Cardiac muscle cell (in vitro differentiated cells and primary cell): Measurements from ENCODE around the gene SLC6A6. TPM values are rescaled to one million over a fixed set of nuclear protein-coding genes. Genes with fewer than 3 reads are reported as not detected.
A peak's percentile ranks its signal among the peaks of the same experiment; 100 is the strongest.

Source experiments
- DNase-seq, 2 donors: peaks; one replicate each; pipeline versions ENCODE4 v3.0.0 to v3.0.0-alpha.2; 2010 to 2017; ENCODE audit warnings: low read depth in 1 of 2, low spot score in 1 of 2
- H3K27ac ChIP-seq: fragments of 200-600 bp; sonication (generic); 2 replicates; pipeline ENCODE4 v1.5.1; 2016
- H3K27me3 ChIP-seq: fragments of 200-600 bp; sonication (generic); 2 replicates; pipeline ENCODE4 v1.6.0; 2016; ENCODE audit warnings: control low read depth
- H3K36me3 ChIP-seq: fragments of 200-600 bp; sonication (generic); 2 replicates; pipeline ENCODE4 v1.5.1; 2016; ENCODE audit warnings: control low read depth
- H3K4me1 ChIP-seq: fragments of 200-600 bp; sonication (generic); 2 replicates; pipeline ENCODE4 v1.8.1; 2017; ENCODE audit warnings: low read depth, mild to moderate bottlenecking, mixed run types
- H3K4me3 ChIP-seq: fragments of 200-600 bp; sonication (generic); 2 replicates; pipeline ENCODE4 v1.5.1; 2016; ENCODE audit warnings: mild to moderate bottlenecking
- H3K9me3 ChIP-seq: fragments of 200-600 bp; sonication (generic); 2 replicates; pipeline ENCODE4 v1.5.1; 2017; ENCODE audit warnings: low read depth, mild to moderate bottlenecking, control low read depth
- CTCF ChIP-seq: IDR thresholded peaks from 2 replicates; pipeline ENCODE4 v1.5.1; 2012; ENCODE audit warnings: low read depth, mild to moderate bottlenecking, low read length
- polyA plus RNA-seq: library from polyadenylated mRNA; unstranded; fragments of >200 nt; fragmentation: Nextera tagmentation; extraction: Ambion mirVana; gene quantifications from 2 replicates; pipeline ENCODE4 v1.2.1, GENCODE V29; 2016
- total RNA-seq: library from RNA; depleted of rRNA; stranded (reverse); fragments of >200 nt; gene quantifications from 2 replicates; pipeline ENCODE4 v1.2.3, GENCODE V29; 2016

Gene SLC6A6
- total RNA-seq (9.6 and 19.7 TPM in 2 replicates), polyA plus RNA-seq (5.4 and 11.8 TPM in 2 replicates)

GRCh38 chr3:14402304-14402811 is at the start of gene SLC6A6:
SLC6A6 (plus strand) TSS chr3:14402606; CDS start chr3:14443635, 41,029 bp downstream.
- H3K27me3 ChIP-seq: peaks cover 4% of the 10 kb centered on the region
- peak; percentile 93 to 95 for DNase-seq
- no peaks in the 10 kb centered on the region for H3K9me3 ChIP-seq
- H3K4me1 ChIP-seq: peaks cover 11% of the 10 kb centered on the region
- peak; percentile 50 for TF ChIP-seq CTCF
- peak within 1 kb of the TSS; percentile 65 for H3K4me3 ChIP-seq
- peak within 1 kb of the TSS; percentile 62 for H3K27ac ChIP-seq
- H3K36me3 ChIP-seq: no peaks in the 10 kb centered on the region

GRCh38 chr3:14353502-14353901 is 48.9 kb upstream of the SLC6A6 start:
- no peak for DNase-seq
- Histone ChIP-seq H3K36me3 (no peaks in the 10 kb centered on the region), H3K27me3 (no peaks in the 10 kb centered on the region), H3K27ac (no peak overlapping the region), H3K9me3 (no peaks in the 10 kb centered on the region), H3K4me3 (no peak overlapping the region), H3K4me1 (no peaks in the 10 kb centered on the region)
- TF ChIP-seq CTCF: no peak

GRCh38 chr3:14357463-14357862 is 44.9 kb upstream of the SLC6A6 start:
- TF ChIP-seq CTCF: no peak
- Histone ChIP-seq H3K27me3 (no peaks in the 10 kb centered on the region), H3K4me1 (no peaks in the 10 kb centered on the region), H3K4me3 (no peak overlapping the region), H3K27ac (no peak overlapping the region), H3K9me3 (no peaks in the 10 kb centered on the region), H3K36me3 (no peaks in the 10 kb centered on the region)
- DNase-seq: no peak

GRCh38 chr3:14358426-14359211 is 43.8 kb upstream of the SLC6A6 start:
- TF ChIP-seq CTCF: no peak
- H3K27ac ChIP-seq: no peak overlapping the region
- DNase-seq: peak in 1 of 2 donors; percentile 86
- no peaks in the 10 kb centered on the region for H3K27me3 ChIP-seq
- H3K36me3 ChIP-seq: no peaks in the 10 kb centered on the region
- no peaks in the 10 kb centered on the region for H3K9me3 ChIP-seq
- no peak overlapping the region for H3K4me3 ChIP-seq
- H3K4me1 ChIP-seq: no peaks in the 10 kb centered on the region

- no peak overlapping the region for H3K4me3 ChIP-seq
- no peaks in the 10 kb centered on the region for H3K9me3 ChIP-seq
- no peaks in the 10 kb centered on the region for H3K27me3 ChIP-seq
- no peak for DNase-seq
- H3K27ac ChIP-seq: no peak overlapping the region
- H3K36me3 ChIP-seq: no peaks in the 10 kb centered on the region
- H3K4me1 ChIP-seq: no peaks in the 10 kb centered on the region
- no peak for TF ChIP-seq CTCF
These were observed 43.1 kb upstream of the SLC6A6 start for GRCh38 chr3:14359348-14359747.
